ENCODE results near the gene RAB12.
A peak's percentile ranks its signal among the peaks of the same experiment; 100 is the strongest.

RAB12 gene

GRCh38 chr18:8603663-8604520 lies 5.3 kb upstream of the RAB12 start:
- no peak for TF ChIP-seq CTCF (IDR thresholded peaks at IDR 0.05; ENCODE audit: extremely low read depth, insufficient read depth, missing control alignments)
- DNase-seq (ENCODE audit: low spot score) = no peak
- in situ Hi-C loops (cut with MboI; ENCODE audit: low pct_unique_long_range_greater_than_20kb, low sequenced_read_pairs, unreplicated experiment) = no loop called here

- in situ Hi-C loops (cut with MboI; ENCODE audit: low pct_unique_long_range_greater_than_20kb, low sequenced_read_pairs, unreplicated experiment) = no loop called here
- no peak for DNase-seq (ENCODE audit: low spot score)
These were observed 3.3 kb upstream of the RAB12 start for GRCh38 chr18:8605974-8606373.

GRCh38 chr18:8607776-8608742 lies 1.2 kb upstream of the RAB12 start:
- no peak for DNase-seq (ENCODE audit: low spot score)
- TF ChIP-seq CTCF (IDR thresholded peaks at IDR 0.05; ENCODE audit: extremely low read depth, insufficient read depth, missing control alignments) = peak; percentile 10
- in situ Hi-C loops (cut with MboI; ENCODE audit: low pct_unique_long_range_greater_than_20kb, low sequenced_read_pairs, unreplicated experiment) = no loop called here

More at GRCh38 chr18:8605974-8606373, 3.3 kb upstream of the RAB12 start:
- TF ChIP-seq CTCF (IDR thresholded peaks at IDR 0.05; ENCODE audit: extremely low read depth, insufficient read depth, missing control alignments) = no peak

- DNase-seq (ENCODE audit: low spot score) = no peak
- TF ChIP-seq CTCF (IDR thresholded peaks at IDR 0.05; ENCODE audit: extremely low read depth, insufficient read depth, missing control alignments) = no peak
- in situ Hi-C loops (cut with MboI; ENCODE audit: low pct_unique_long_range_greater_than_20kb, low sequenced_read_pairs, unreplicated experiment) = no loop called here
These were observed 622 bp downstream of the RAB12 start for GRCh38 chr18:8609659-8610458.

GRCh38 chr18:8610459-8610851 lies 1.2 kb downstream of the RAB12 start:
- DNase-seq (ENCODE audit: low spot score) = no peak
- in situ Hi-C loops (cut with MboI; ENCODE audit: low pct_unique_long_range_greater_than_20kb, low sequenced_read_pairs, unreplicated experiment) = no loop called here
- no peak for TF ChIP-seq CTCF (IDR thresholded peaks at IDR 0.05; ENCODE audit: extremely low read depth, insufficient read depth, missing control alignments)
